Ishikawa (cell line): ENCODE results near the gene VAMP5.

Experiments
- CEBPB ChIP-seq: IDR thresholded peaks from 2 replicates; pipeline ENCODE4 v1.6.1; 2012
- EGR1 ChIP-seq: IDR thresholded peaks from 2 replicates; pipeline ENCODE4 v1.6.1; 2012
- EP300 ChIP-seq: IDR thresholded peaks from 2 replicates; pipeline ENCODE4 v1.6.1; 2012; ENCODE audit warnings: borderline replicate concordance
- FOXM1 ChIP-seq: IDR thresholded peaks from 2 replicates; pipeline ENCODE4 v1.6.1; 2012; ENCODE audit warnings: low read depth, borderline replicate concordance
- NFIC ChIP-seq: IDR thresholded peaks from 2 replicates; pipeline ENCODE4 v1.6.1; 2012
- RAD21 ChIP-seq: IDR thresholded peaks from 2 replicates; pipeline ENCODE4 v1.6.1; 2012; ENCODE audit warnings: low read depth
- TCF12 ChIP-seq: IDR thresholded peaks from 2 replicates; pipeline ENCODE4 v1.6.1; 2012; ENCODE audit warnings: low read depth
- TEAD4 ChIP-seq: IDR thresholded peaks from 2 replicates; pipeline ENCODE4 v1.6.1; 2012
- TF ChIP-seq, protein P1 (sequence below): IDR thresholded peaks from 2 replicates; pipeline ENCODE4 v1.6.1; 2012
- TF ChIP-seq, protein P2 (sequence below): IDR thresholded peaks from 2 replicates; pipeline ENCODE4 v1.6.1; 2012
- TF ChIP-seq, protein P3 (sequence below): IDR thresholded peaks from 2 replicates; pipeline ENCODE4 v1.6.1; 2012; ENCODE audit warnings: low read depth, mild to moderate bottlenecking

DNA sequence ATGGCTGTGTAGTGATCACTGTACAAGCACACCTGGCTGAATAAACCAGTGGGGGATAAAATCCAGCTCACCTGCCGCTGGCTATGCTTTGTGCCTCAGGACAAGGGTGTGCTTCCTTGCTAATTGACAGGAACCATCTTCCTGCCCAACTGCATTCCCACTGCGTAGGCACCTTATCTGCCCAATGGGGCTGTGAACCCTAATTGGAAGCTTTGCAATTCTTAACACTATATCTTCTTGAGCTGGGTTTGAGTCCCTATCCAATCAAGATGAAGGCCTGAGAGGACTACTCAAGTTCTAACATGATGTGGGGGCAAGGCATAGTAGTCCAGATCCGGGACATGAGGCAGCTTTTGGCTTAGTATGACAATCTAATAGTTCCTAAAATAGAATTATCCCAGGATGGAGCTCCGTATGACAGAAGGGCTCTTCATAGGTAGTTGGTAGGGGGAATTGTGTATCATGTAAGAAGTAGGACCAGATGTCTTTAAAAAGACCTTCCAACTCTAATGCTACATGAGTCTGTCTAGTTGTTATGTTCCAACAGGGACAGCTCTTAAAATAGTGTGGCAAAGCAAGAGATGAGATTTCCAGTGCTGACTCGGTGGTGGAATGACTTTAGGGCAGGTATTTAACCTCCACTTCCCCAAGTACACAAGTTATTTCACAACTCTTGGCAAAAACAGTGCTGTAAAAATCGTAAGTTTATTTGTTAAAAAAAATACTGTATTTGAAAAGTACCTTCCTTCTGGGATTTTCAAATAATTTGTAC is 20.5 kb downstream of the VAMP5 start:
- TF ChIP-seq, protein P1, sequence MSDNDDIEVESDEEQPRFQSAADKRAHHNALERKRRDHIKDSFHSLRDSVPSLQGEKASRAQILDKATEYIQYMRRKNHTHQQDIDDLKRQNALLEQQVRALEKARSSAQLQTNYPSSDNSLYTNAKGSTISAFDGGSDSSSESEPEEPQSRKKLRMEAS, result no peak
- TF ChIP-seq EGR1 (no peak), RAD21 (no peak), EP300 (no peak), FOXM1 (no peak), TEAD4 (no peak), TCF12 (no peak), CEBPB (no peak), NFIC (no peak)
- TF ChIP-seq, protein P2, sequence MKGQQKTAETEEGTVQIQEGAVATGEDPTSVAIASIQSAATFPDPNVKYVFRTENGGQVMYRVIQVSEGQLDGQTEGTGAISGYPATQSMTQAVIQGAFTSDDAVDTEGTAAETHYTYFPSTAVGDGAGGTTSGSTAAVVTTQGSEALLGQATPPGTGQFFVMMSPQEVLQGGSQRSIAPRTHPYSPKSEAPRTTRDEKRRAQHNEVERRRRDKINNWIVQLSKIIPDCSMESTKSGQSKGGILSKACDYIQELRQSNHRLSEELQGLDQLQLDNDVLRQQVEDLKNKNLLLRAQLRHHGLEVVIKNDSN, result no peak
- TF ChIP-seq, protein P3, sequence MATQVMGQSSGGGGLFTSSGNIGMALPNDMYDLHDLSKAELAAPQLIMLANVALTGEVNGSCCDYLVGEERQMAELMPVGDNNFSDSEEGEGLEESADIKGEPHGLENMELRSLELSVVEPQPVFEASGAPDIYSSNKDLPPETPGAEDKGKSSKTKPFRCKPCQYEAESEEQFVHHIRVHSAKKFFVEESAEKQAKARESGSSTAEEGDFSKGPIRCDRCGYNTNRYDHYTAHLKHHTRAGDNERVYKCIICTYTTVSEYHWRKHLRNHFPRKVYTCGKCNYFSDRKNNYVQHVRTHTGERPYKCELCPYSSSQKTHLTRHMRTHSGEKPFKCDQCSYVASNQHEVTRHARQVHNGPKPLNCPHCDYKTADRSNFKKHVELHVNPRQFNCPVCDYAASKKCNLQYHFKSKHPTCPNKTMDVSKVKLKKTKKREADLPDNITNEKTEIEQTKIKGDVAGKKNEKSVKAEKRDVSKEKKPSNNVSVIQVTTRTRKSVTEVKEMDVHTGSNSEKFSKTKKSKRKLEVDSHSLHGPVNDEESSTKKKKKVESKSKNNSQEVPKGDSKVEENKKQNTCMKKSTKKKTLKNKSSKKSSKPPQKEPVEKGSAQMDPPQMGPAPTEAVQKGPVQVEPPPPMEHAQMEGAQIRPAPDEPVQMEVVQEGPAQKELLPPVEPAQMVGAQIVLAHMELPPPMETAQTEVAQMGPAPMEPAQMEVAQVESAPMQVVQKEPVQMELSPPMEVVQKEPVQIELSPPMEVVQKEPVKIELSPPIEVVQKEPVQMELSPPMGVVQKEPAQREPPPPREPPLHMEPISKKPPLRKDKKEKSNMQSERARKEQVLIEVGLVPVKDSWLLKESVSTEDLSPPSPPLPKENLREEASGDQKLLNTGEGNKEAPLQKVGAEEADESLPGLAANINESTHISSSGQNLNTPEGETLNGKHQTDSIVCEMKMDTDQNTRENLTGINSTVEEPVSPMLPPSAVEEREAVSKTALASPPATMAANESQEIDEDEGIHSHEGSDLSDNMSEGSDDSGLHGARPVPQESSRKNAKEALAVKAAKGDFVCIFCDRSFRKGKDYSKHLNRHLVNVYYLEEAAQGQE, result no peak
